Thoracic aorta (tissue), 2 donors: ENCODE measurements around the gene CCER1. TPM values are rescaled to one million over a fixed set of nuclear protein-coding genes. Genes with fewer than 3 reads are reported as not detected.

Experiments
- ATAC-seq: fragments of 150-250 bp; one replicate; pipeline ENCODE4 v1.8.0; 2017; ENCODE audit warnings: low read depth; ENCODE audit not compliant: insufficient number of reproducible peaks, low FRiP score
- DNase-seq: peaks from one replicate; pipeline ENCODE4 v3.0.0-alpha.2; 2020; ENCODE audit warnings: low spot score
- H3K27ac ChIP-seq, 2 donors: fragments of 200-600 bp; sonication (generic); 1 replicate in 1 of 2; 2 replicates in 1 of 2; pipeline ENCODE4 v1.5.1; 2016; ENCODE audit warnings: mild to moderate bottlenecking in 2 of 2, moderate library complexity in 2 of 2
- H3K27me3 ChIP-seq: fragments of 200-600 bp; sonication (generic); replicated peaks from 2 replicates; pipeline ENCODE4 v1.6.0; 2016; ENCODE audit warnings: mild to moderate bottlenecking; ENCODE audit not compliant: insufficient read depth
- H3K36me3 ChIP-seq: fragments of 200-600 bp; sonication (generic); one replicate; pipeline ENCODE4 v1.5.1; 2016
- H3K4me1 ChIP-seq, 2 donors: fragments of 200-600 bp; sonication (generic); 1 replicate in 1 of 2; 2 replicates in 1 of 2; pipeline versions ENCODE4 v1.5.1 to v1.6.0; 2016; ENCODE audit warnings: low read depth in 2 of 2, mild to moderate bottlenecking in 1 of 2; ENCODE audit not compliant: control insufficient read depth in 1 of 2
- H3K4me3 ChIP-seq: fragments of 200-600 bp; sonication (generic); 2 replicates; pipeline ENCODE4 v1.5.1; 2016; ENCODE audit warnings: mild to moderate bottlenecking
- H3K9me3 ChIP-seq: fragments of 200-600 bp; sonication (generic); 2 replicates; pipeline ENCODE4 v1.5.1; 2016
- CTCF ChIP-seq: fragments of 200-600 bp; sonication (generic); IDR thresholded peaks from one replicate; pipeline ENCODE4 v1.5.1; 2019; ENCODE audit warnings: antibody characterized with exemption
- total RNA-seq, 2 donors: library from RNA; depleted of rRNA; stranded (reverse); fragments of >200 nt; gene quantifications; one replicate each; pipeline versions ENCODE4 v1.1.0 to v1.2.3, GENCODE V29; 2016

The CCER1 gene
- total RNA-seq, 2 donors from 2014 or later, result not detected

GRCh38 chr12:90970471-90970870 lies 15.5 kb upstream of the CCER1 start:
- no peaks in the 10 kb centered on the region for H3K4me1 ChIP-seq
- no peak overlapping the region for H3K4me3 ChIP-seq
- no peaks in the 10 kb centered on the region for H3K27me3 ChIP-seq
- DNase-seq (no peak), ATAC-seq (no peak)
- H3K27ac ChIP-seq, result no peak overlapping the region
- no peaks in the 10 kb centered on the region for H3K36me3 ChIP-seq
- H3K9me3 ChIP-seq, result no peaks in the 10 kb centered on the region
- TF ChIP-seq CTCF, result no peak

- H3K4me1 ChIP-seq, result no peaks in the 10 kb centered on the region
- ATAC-seq, result no peak
- H3K27ac ChIP-seq, result no peak overlapping the region
- DNase-seq, result no peak
- H3K4me3 ChIP-seq, result no peak overlapping the region
- no peaks in the 10 kb centered on the region for H3K9me3 ChIP-seq
- TF ChIP-seq CTCF, result no peak
- H3K27me3 ChIP-seq, result no peaks in the 10 kb centered on the region
- no peaks in the 10 kb centered on the region for H3K36me3 ChIP-seq
Observed at GRCh38 chr12:90969851-90970250, 14.9 kb upstream of the CCER1 start.

DNA sequence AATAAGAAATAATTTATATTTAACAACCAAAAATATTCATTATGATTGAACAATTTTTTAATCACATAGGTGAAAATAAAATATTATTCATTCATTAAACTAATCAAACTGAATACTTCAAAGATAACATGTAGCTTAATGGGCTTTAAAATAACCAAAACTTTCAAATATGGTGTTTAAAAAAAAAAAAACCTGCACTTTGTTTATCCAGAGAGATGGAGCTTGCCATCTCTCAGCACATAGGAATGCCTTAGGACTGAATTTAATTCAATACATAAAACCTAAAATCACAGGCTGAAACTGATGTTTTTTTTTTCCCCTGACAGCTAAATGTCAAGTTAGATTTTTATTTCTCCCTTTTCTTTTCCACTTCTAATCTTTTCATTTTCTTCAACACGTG lies 14.4 kb upstream of the CCER1 start:
- Histone ChIP-seq H3K4me3 (no peak overlapping the region), H3K36me3 (no peaks in the 10 kb centered on the region), H3K9me3 (no peaks in the 10 kb centered on the region), H3K27ac (no peak overlapping the region), H3K27me3 (no peaks in the 10 kb centered on the region), H3K4me1 (no peaks in the 10 kb centered on the region)
- DNase-seq, result no peak
- ATAC-seq, result no peak
- TF ChIP-seq CTCF, result no peak

DNA sequence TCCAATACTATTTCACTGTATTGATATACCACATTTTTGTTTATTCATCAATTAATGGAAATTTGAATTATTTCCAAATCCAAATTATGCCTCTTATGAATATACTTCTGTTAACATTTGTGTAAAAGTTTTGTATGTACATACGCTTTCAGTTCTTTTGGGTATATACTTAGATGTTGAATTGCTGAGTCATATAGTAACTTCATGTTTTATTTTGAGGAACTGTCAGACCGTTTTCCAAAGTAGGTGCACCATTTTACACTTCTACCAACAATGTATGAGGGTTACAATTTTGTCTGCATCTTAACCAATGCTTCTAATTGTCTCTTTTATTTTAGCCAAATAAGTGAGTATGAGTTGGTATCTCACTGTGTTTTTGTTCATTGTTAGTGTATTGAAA lies 10.2 kb upstream of the CCER1 start:
- ATAC-seq, result no peak

DNA sequence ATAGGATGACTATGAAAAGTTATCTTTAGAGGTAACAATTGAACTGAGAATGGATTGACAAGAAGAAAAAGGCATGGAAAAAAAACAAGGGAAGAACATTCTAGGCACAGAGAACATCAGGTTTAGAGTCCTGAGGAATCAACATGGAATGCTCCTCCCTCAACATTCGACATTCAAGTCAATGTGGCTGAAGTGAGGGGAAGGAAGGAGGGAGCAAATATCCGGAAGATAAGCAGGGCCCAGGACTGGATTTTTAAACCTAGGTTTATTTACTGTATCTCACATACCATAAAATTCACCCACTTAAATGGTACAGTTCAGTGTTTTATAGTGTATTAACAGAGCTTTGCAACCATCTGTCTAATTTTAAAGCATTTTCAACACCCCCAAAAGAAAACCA lies 9.6 kb upstream of the CCER1 start:
- Histone ChIP-seq H3K36me3 (no peaks in the 10 kb centered on the region), H3K4me3 (no peak overlapping the region), H3K4me1 (no peaks in the 10 kb centered on the region), H3K9me3 (no peaks in the 10 kb centered on the region), H3K27me3 (no peaks in the 10 kb centered on the region), H3K27ac (no peak overlapping the region)
- no peak for DNase-seq
- no peak for ATAC-seq
- TF ChIP-seq CTCF, result no peak

More for the DNA sequence above, 10.2 kb upstream of the CCER1 start:
- H3K27ac ChIP-seq, result no peak overlapping the region
- DNase-seq, result no peak
- no peaks in the 10 kb centered on the region for H3K9me3 ChIP-seq
- H3K4me1 ChIP-seq, result no peaks in the 10 kb centered on the region
- no peak overlapping the region for H3K4me3 ChIP-seq
- H3K27me3 ChIP-seq, result no peaks in the 10 kb centered on the region
- TF ChIP-seq CTCF, result no peak
- no peaks in the 10 kb centered on the region for H3K36me3 ChIP-seq
